ENCODE results near the gene YEATS4.

The YEATS4 gene

GRCh38 chr12:69350002-69350626, 9.4 kb upstream of the YEATS4 start:
- no peak for TF ChIP-seq REST (IDR thresholded peaks at IDR 0.05; ENCODE audit: insufficient read depth in 1 of 2, low read depth in 2 of 2, low read length in 2 of 2)
- no peak for TF ChIP-seq POLR2AphosphoS5 (IDR thresholded peaks at IDR 0.05; ENCODE audit: low read depth, low read length)
- TF ChIP-seq FOXP2 (optimal IDR thresholded peaks at IDR 0.05; ENCODE audit: borderline replicate concordance, extremely low read depth, extremely low read length, insufficient read depth) = no peak
- TF ChIP-seq SIN3A (IDR thresholded peaks at IDR 0.05; ENCODE audit: borderline replicate concordance, insufficient read depth, low read length) = no peak

GRCh38 chr12:69350777-69351176, 8.8 kb upstream of the YEATS4 start:
- TF ChIP-seq SIN3A (IDR thresholded peaks at IDR 0.05; ENCODE audit: borderline replicate concordance, insufficient read depth, low read length) = no peak
- no peak for TF ChIP-seq FOXP2 (optimal IDR thresholded peaks at IDR 0.05; ENCODE audit: borderline replicate concordance, extremely low read depth, extremely low read length, insufficient read depth)
- TF ChIP-seq REST (IDR thresholded peaks at IDR 0.05; ENCODE audit: insufficient read depth in 1 of 2, low read depth in 2 of 2, low read length in 2 of 2) = no peak
- no peak for TF ChIP-seq POLR2AphosphoS5 (IDR thresholded peaks at IDR 0.05; ENCODE audit: low read depth, low read length)
- TF ChIP-seq TAF1 (IDR thresholded peaks at IDR 0.05; ENCODE audit: borderline replicate concordance, insufficient read depth, low read length) = no peak

- no peak for TF ChIP-seq TAF1 (IDR thresholded peaks at IDR 0.05; ENCODE audit: borderline replicate concordance, insufficient read depth, low read length)
- TF ChIP-seq REST (IDR thresholded peaks at IDR 0.05; ENCODE audit: insufficient read depth in 1 of 2, low read depth in 2 of 2, low read length in 2 of 2) = no peak
- TF ChIP-seq FOXP2 (optimal IDR thresholded peaks at IDR 0.05; ENCODE audit: borderline replicate concordance, extremely low read depth, extremely low read length, insufficient read depth) = no peak
- TF ChIP-seq SIN3A (IDR thresholded peaks at IDR 0.05; ENCODE audit: borderline replicate concordance, insufficient read depth, low read length) = no peak
Measured at GRCh38 chr12:69351462-69352236, 7.9 kb upstream of the YEATS4 start.

- TF ChIP-seq SIN3A (IDR thresholded peaks at IDR 0.05; ENCODE audit: borderline replicate concordance, insufficient read depth, low read length) (no peak), FOXP2 (optimal IDR thresholded peaks at IDR 0.05; ENCODE audit: borderline replicate concordance, extremely low read depth, extremely low read length, insufficient read depth) (no peak), REST (IDR thresholded peaks at IDR 0.05; ENCODE audit: insufficient read depth in 1 of 2, low read depth in 2 of 2, low read length in 2 of 2) (no peak), TAF1 (IDR thresholded peaks at IDR 0.05; ENCODE audit: borderline replicate concordance, insufficient read depth, low read length) (no peak), POLR2AphosphoS5 (IDR thresholded peaks at IDR 0.05; ENCODE audit: low read depth, low read length) (no peak)
Measured at GRCh38 chr12:69352904-69353303, 6.6 kb upstream of the YEATS4 start.
